ENCODE measurements around the gene PRR22.

The PRR22 gene

DNA sequence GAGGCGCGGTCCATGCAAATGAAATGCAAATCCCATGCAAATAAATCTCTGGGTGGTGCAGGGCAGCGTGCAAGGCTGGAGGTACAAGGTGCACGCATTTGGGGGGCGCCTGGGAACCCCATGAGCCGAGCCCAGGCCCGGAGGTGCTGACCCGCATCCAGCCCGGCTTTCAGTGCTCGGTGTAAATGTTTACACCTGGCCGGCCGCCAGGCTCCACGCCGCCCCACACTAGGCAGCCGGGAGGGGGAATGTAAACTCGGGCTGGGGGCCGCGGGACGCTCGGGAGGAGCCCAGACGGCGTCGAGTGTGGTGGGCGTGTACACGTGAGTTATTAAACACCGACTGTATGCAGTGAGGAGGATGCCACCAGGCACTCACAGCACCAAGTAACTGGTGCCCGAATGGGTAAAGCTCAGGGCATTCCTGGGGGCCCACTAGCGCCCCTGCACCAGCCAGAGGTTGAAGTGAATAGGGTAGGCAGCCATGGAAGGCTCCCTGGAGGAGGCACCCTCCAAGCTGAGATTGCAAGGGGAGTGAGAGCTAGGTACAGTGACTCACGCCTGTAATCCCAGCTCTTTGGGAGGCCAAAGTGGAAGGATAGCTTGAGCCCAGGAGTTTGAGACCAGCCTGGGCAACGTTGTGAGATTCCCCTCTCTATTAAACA lies 37.8 kb upstream of the PRR22 start:
- TF ChIP-seq SUZ12 (IDR thresholded peaks at IDR 0.05; ENCODE audit: extremely low read depth, insufficient read depth, insufficient read length) (no peak), ZNF274 (IDR thresholded peaks at IDR 0.05; ENCODE audit: low read depth, low read length) (no peak), YY1 (IDR thresholded peaks at IDR 0.05; ENCODE audit: insufficient read depth, insufficient read length) (no peak)
- Histone ChIP-seq H3K36me3 (ENCODE audit: insufficient read depth, insufficient read length, low read length) (no peaks in the 10 kb centered on the region), H3K9me3 (ENCODE audit: insufficient read depth, low read length) (no peaks in the 10 kb centered on the region), H3K9ac (ENCODE audit: insufficient read length, low read depth) (peak overlapping the region; percentile 8), H3K4me1 (ENCODE audit: insufficient read depth, insufficient read length) (peaks cover 16% of the 10 kb centered on the region), H3K27me3 (ENCODE audit: insufficient read depth, insufficient read length) (no peaks in the 10 kb centered on the region), H3K4me3 (ENCODE audit: insufficient read length, low read depth) (no peak overlapping the region)
- DNase-seq (ENCODE audit: low read depth, low spot score): no peak

DNA sequence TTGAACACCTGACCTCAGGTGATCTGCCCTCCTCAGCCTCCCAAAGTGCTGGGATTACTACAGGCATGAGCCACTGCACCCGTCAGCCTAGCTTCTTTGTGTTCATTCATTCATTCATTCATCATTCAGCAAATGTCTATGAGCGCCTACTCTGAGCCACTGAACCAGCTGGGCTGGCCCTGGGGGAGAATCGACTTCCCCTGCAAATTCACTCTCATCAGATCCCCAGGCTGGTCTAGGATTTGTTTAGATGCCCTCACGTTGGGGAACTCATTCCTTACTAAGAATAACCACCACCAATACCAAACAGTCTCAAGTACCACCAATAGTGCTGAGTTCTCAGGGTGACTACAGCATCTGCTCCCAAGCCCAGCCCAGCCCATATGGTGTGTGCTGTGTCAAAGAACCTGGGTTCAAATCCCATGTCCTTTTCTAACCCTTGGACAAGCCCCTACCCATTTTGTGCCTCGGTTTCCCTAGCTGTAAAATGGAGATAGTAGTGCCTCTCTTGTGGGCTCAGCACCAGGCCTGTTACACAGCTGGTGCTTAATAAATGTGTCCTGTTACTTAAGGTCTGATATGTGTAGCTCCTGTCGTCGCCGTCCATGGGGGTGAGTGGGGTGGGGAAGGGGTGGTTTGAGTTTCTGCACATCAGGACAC lies 37.1 kb upstream of the PRR22 start:
- H3K9ac ChIP-seq (ENCODE audit: insufficient read length, low read depth): no peak overlapping the region
- DNase-seq (ENCODE audit: low read depth, low spot score): no peak
- TF ChIP-seq YY1 (IDR thresholded peaks at IDR 0.05; ENCODE audit: insufficient read depth, insufficient read length): no peak
- no peak for TF ChIP-seq SUZ12 (IDR thresholded peaks at IDR 0.05; ENCODE audit: extremely low read depth, insufficient read depth, insufficient read length)
- no peak for TF ChIP-seq ZNF274 (IDR thresholded peaks at IDR 0.05; ENCODE audit: low read depth, low read length)

DNA sequence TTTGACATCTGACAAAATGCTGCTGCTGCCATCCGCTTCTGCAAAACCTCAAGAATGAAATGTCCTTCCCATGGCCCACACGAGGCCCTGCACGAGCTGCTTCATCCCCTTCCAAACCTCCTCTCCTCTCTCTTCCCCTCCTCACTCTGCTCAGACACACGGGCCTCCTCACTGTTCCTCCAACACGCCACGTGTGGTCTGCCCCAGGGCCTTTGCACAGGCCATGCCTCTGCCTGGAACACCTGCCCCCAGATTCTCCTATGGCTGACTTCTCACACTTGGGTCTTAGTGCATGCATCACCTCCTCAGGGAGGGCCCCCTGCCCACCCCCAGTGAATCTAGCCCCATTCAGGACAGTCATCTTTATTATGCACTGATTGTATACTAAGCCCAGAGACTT lies 36.2 kb upstream of the PRR22 start:
- TF ChIP-seq ZNF274 (IDR thresholded peaks at IDR 0.05; ENCODE audit: low read depth, low read length) (no peak), YY1 (IDR thresholded peaks at IDR 0.05; ENCODE audit: insufficient read depth, insufficient read length) (no peak), SUZ12 (IDR thresholded peaks at IDR 0.05; ENCODE audit: extremely low read depth, insufficient read depth, insufficient read length) (no peak)
- DNase-seq (ENCODE audit: low read depth, low spot score): no peak
- no peak overlapping the region for H3K4me3 ChIP-seq (ENCODE audit: insufficient read length, low read depth)
- H3K9me3 ChIP-seq (ENCODE audit: insufficient read depth, low read length): no peaks in the 10 kb centered on the region
- peaks cover 5% of the 10 kb centered on the region for H3K4me1 ChIP-seq (ENCODE audit: insufficient read depth, insufficient read length)
- H3K9ac ChIP-seq (ENCODE audit: insufficient read length, low read depth): no peak overlapping the region
- no peaks in the 10 kb centered on the region for H3K36me3 ChIP-seq (ENCODE audit: insufficient read depth, insufficient read length, low read length)
- no peaks in the 10 kb centered on the region for H3K27me3 ChIP-seq (ENCODE audit: insufficient read depth, insufficient read length)

More for the DNA sequence above, 37.1 kb upstream of the PRR22 start:
- Histone ChIP-seq H3K36me3 (ENCODE audit: insufficient read depth, insufficient read length, low read length) (no peaks in the 10 kb centered on the region), H3K27me3 (ENCODE audit: insufficient read depth, insufficient read length) (no peaks in the 10 kb centered on the region), H3K9me3 (ENCODE audit: insufficient read depth, low read length) (no peaks in the 10 kb centered on the region), H3K4me1 (ENCODE audit: insufficient read depth, insufficient read length) (peaks cover 10% of the 10 kb centered on the region), H3K4me3 (ENCODE audit: insufficient read length, low read depth) (no peak overlapping the region)

DNA sequence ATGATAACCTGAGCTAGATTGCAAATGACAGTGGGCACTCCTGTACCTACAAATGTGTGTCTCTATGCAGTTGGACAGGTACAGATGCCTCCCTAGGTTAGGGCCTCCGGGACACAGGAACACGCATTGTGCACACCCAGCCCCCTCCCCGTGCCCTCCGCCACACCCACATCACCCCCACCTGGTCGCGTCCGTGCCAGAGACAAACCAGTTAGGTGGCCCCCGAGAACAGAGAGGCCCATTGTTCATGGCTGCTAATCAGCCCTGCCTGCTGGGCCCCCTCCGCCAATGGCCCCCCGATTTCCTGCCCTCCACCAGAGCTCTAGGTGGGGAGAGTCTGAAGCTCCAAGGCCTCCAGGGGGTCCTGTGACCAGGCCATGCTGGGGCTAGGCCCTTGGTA lies 34.0 kb upstream of the PRR22 start:
- Histone ChIP-seq H3K4me3 (ENCODE audit: insufficient read length, low read depth) (no peak overlapping the region), H3K9me3 (ENCODE audit: insufficient read depth, low read length) (no peaks in the 10 kb centered on the region), H3K4me1 (ENCODE audit: insufficient read depth, insufficient read length) (peaks cover 10% of the 10 kb centered on the region), H3K9ac (ENCODE audit: insufficient read length, low read depth) (no peak overlapping the region), H3K27me3 (ENCODE audit: insufficient read depth, insufficient read length) (no peaks in the 10 kb centered on the region), H3K36me3 (ENCODE audit: insufficient read depth, insufficient read length, low read length) (no peaks in the 10 kb centered on the region)
- DNase-seq (ENCODE audit: low read depth, low spot score): no peak
- no peak for TF ChIP-seq ZNF274 (IDR thresholded peaks at IDR 0.05; ENCODE audit: low read depth, low read length)
- no peak for TF ChIP-seq SUZ12 (IDR thresholded peaks at IDR 0.05; ENCODE audit: extremely low read depth, insufficient read depth, insufficient read length)
- TF ChIP-seq YY1 (IDR thresholded peaks at IDR 0.05; ENCODE audit: insufficient read depth, insufficient read length): no peak

DNA sequence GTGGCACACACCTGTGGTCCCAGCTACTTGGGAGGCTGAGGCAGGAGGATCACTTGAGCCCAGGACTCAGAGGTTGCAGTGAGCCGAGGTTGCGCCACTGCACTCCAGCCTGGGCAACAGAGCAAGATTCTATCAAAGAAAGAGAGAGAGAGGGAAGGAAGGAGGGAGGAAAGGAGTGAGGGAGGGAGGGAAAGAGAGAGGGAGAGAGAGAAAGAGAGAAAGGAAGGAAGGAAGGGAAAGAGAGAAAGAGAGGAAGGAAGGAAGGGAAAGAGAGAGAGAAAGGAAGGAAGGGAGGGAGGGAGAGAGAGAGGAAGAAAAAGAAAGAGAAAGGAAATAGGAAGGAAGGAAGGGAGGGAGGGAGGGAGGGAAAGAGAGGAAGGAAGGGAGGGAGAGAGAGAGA lies 32.7 kb upstream of the PRR22 start:
- no peak for DNase-seq (ENCODE audit: low read depth, low spot score)
- Histone ChIP-seq H3K9me3 (ENCODE audit: insufficient read depth, low read length) (no peaks in the 10 kb centered on the region), H3K4me3 (ENCODE audit: insufficient read length, low read depth) (no peak overlapping the region), H3K36me3 (ENCODE audit: insufficient read depth, insufficient read length, low read length) (no peaks in the 10 kb centered on the region), H3K9ac (ENCODE audit: insufficient read length, low read depth) (no peak overlapping the region), H3K27me3 (ENCODE audit: insufficient read depth, insufficient read length) (no peaks in the 10 kb centered on the region), H3K4me1 (ENCODE audit: insufficient read depth, insufficient read length) (peaks cover 13% of the 10 kb centered on the region)
- no peak for TF ChIP-seq ZNF274 (IDR thresholded peaks at IDR 0.05; ENCODE audit: low read depth, low read length)
- no peak for TF ChIP-seq YY1 (IDR thresholded peaks at IDR 0.05; ENCODE audit: insufficient read depth, insufficient read length)
- TF ChIP-seq SUZ12 (IDR thresholded peaks at IDR 0.05; ENCODE audit: extremely low read depth, insufficient read depth, insufficient read length): no peak

DNA sequence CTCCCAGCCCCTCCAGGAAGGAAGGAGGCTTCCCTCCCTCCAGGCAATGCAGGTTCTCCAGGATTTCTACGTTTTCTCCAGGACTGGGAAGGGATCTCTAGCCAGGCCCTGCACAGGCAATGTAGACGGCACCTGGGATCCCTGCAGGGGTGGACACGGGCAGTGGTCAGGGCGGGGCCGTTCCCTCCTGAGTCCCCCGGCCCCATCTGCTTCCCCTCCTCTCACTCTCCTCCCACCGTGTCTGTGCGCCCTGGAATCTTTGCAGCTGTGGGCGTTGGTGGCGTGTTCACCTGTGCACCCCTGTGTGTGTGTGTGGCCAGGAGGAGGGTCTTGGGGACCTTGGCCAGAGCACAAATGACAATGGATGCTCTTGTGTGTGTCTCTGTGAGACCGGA lies 30.3 kb upstream of the PRR22 start:
- TF ChIP-seq YY1 (IDR thresholded peaks at IDR 0.05; ENCODE audit: insufficient read depth, insufficient read length) (no peak), ZNF274 (IDR thresholded peaks at IDR 0.05; ENCODE audit: low read depth, low read length) (no peak), SUZ12 (IDR thresholded peaks at IDR 0.05; ENCODE audit: extremely low read depth, insufficient read depth, insufficient read length) (no peak)
- Histone ChIP-seq H3K9me3 (ENCODE audit: insufficient read depth, low read length) (no peaks in the 10 kb centered on the region), H3K4me3 (ENCODE audit: insufficient read length, low read depth) (no peak overlapping the region), H3K27me3 (ENCODE audit: insufficient read depth, insufficient read length) (no peaks in the 10 kb centered on the region), H3K4me1 (ENCODE audit: insufficient read depth, insufficient read length) (peaks cover 15% of the 10 kb centered on the region), H3K36me3 (ENCODE audit: insufficient read depth, insufficient read length, low read length) (no peaks in the 10 kb centered on the region), H3K9ac (ENCODE audit: insufficient read length, low read depth) (peak overlapping the region; percentile 50)
- no peak for DNase-seq (ENCODE audit: low read depth, low spot score)

DNA sequence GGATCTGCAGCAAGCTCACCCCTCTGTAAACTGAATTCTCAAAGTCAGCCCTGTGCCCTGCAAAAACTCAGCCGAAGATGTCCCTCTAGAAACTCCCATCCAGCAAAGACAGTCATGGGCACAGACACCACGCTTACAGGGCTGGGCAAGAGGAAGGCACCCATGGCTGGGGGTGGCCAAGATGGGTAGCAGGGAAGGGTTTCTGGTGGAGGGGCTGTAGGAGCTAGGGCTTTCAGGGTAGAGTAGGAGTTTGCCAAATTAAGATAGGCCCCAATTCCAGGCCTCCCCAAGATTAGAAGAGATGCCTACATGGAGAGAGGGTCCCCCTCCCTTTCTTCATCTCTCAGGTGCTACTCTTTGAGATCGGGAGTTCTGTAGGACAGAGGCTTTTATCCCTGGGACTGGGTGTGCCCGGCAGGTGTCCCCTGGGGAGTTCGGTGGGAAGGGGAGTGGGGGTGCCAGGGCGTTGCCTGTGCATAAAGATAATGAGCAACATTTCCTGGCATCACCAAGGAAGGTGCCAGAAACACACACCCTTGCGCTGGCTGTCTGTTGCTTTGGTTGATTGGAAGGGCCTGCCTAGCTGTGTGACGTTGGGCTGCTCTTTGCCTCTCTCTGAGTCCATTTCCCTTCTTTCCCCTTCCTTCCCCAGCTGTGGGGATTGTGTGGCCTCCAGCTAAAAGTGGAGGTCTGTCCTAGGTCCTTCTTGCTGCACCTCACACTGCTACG lies 29.7 kb upstream of the PRR22 start:
- H3K9ac ChIP-seq (ENCODE audit: insufficient read length, low read depth): peak overlapping the region; percentile 32
- no peaks in the 10 kb centered on the region for H3K27me3 ChIP-seq (ENCODE audit: insufficient read depth, insufficient read length)
- TF ChIP-seq YY1 (IDR thresholded peaks at IDR 0.05; ENCODE audit: insufficient read depth, insufficient read length) (no peak), ZNF274 (IDR thresholded peaks at IDR 0.05; ENCODE audit: low read depth, low read length) (no peak), SUZ12 (IDR thresholded peaks at IDR 0.05; ENCODE audit: extremely low read depth, insufficient read depth, insufficient read length) (no peak)

More for the DNA sequence above, 29.7 kb upstream of the PRR22 start:
- Histone ChIP-seq H3K4me3 (ENCODE audit: insufficient read length, low read depth) (no peak overlapping the region), H3K9me3 (ENCODE audit: insufficient read depth, low read length) (no peaks in the 10 kb centered on the region), H3K4me1 (ENCODE audit: insufficient read depth, insufficient read length) (peaks cover 15% of the 10 kb centered on the region), H3K36me3 (ENCODE audit: insufficient read depth, insufficient read length, low read length) (no peaks in the 10 kb centered on the region)
- DNase-seq (ENCODE audit: low read depth, low spot score): no peak
